Left kidney (tissue), 2 donors: ENCODE data around the gene SLC6A9. TPM values are rescaled to one million over a fixed set of nuclear protein-coding genes. Genes with fewer than 3 reads are reported as not detected.
A peak's percentile ranks its signal among the peaks of the same experiment; 100 is the strongest.

Source experiments
- DNase-seq: peaks from one replicate; pipeline ENCODE4 v3.0.0-alpha.2; 2013
- polyA plus RNA-seq: library from polyadenylated mRNA; unstranded; fragments of 120-200 nt; gene quantifications from one replicate; pipeline ENCODE4 v1.2.1, GENCODE V29; 2013; ENCODE audit not compliant: insufficient read length

The SLC6A9 gene
- polyA plus RNA-seq, 1 donor: 6.8 TPM

DNA sequence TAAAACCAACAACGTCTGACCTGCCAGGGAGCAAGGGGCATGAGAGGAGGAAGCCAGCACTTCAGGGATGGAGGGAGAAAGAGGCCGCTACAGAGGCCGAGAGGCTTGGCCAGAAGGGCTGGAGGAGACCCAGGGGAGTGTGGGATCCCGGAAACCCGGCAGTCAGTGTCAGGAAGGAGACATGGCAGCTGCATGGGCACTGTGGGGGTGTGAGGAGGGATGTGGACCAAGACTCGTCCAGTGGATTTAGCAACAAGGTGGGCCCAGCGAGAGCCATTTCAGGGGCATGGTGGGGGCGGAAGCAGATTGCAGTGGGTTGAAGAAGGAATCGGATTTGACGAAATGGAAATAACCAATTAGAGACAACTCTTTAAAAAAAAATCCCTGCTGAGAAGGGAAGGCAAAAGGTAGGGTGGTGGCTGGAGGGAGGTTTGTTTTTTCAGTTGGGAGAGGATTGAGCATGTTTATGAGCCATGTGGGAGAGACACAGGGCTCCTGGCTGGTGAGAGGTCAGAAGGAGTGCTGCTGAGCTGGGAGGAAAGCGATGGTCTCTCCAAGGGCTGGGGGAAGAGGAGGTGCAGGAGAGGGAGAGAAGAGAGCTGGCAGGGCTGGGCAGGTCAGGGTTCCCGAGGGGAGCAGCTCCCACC lies 47.9 kb downstream of the SLC6A9 start:
- DNase-seq: no peak

DNA sequence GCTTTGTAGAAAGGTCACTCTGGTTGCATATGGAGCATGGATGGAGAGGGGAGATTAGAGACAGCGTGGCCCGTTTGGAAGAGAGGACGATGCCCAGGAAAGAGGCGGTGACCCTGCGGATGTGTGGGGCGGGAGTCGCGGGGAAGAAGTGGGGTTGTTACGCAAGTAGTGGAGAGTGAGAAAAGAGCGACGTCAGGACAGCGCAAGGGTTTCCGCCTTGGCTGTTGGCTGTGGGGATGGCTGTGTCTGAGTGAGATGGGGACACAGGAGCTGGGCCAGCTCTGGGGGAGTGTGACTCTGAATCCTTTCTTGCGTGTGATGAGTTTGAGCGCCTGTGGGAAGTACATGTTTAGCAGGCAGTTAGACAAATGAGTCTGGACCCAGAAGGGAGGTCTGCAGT lies 48.5 kb downstream of the SLC6A9 start:
- no peak for DNase-seq

- no peak for DNase-seq
Observed at GRCh38 chr1:43982241-43982640, 49.0 kb downstream of the SLC6A9 start.

DNA sequence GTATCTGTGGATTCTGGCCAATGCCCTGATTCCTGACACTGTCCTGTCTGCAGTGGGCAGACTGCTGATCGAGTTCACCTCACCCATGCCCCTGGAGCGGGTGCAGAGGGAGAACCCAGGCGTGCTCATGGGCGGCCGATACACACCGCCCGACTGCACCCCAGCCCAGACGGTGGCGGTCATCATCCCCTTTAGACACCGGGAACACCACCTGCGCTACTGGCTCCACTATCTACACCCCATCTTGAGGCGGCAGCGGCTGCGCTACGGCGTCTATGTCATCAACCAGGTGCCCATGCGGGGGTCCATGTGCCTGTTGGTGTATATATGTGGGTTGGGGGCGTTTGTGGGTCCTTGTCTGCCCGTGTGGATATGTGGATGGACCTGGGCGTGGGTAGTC lies 49.6 kb downstream of the SLC6A9 start:
- DNase-seq: no peak

- DNase-seq: no peak
Observed at GRCh38 chr1:43981135-43981491, 50.1 kb downstream of the SLC6A9 start.

- DNase-seq: no peak
Observed at GRCh38 chr1:43980255-43981134, 50.8 kb downstream of the SLC6A9 start.

DNA sequence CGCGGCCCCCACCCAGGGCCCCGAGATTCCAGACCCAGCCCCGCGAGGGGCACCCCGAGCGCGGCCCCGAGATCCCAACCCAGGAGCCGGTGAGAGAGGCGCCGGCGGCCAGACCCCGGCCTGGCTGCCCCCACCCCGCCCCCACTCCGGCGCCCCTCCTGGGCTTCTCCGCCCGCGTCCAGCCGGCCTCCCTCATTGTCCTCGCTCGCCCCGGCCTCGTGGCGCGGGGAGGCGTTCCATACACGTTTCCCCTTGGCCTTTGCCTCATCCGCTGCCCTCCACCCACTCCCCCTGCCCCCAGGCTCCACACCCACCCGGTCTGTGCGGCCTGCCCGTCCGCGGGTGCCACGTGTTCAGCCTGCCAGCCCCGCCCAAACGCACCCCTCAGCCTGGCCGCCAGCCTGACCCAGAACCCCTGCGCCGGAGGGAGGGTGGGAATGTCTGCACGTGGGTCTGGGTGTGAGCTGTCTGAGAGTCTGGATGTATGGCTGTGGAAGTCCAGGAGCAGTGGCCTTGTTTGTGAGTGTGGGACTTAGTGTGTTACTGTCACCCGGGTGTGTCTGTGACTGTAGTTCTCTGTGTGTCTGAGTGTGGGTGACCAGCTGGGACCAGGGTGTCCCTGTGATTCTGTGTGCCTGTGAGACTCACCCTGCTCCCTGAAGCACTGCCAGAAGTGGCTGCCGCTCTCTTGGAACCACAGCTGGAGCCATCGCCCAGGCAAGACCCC lies 51.6 kb downstream of the SLC6A9 start:
- no peak for DNase-seq

DNA sequence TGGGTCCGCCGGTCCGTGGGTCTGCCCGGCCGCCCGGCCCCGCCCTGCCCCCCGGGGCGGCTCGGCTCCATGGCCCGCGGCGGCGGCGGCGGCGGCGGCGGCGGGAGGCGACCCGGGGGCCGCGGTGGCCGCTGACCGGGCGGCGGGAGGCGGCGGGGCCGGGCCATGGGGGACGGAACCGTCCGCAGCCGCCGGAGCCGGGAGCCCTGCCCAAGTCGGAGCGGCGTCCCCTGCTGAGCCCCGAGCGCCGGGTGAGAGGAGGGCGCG lies 52.1 kb downstream of the SLC6A9 start:
- no peak for DNase-seq

DNA sequence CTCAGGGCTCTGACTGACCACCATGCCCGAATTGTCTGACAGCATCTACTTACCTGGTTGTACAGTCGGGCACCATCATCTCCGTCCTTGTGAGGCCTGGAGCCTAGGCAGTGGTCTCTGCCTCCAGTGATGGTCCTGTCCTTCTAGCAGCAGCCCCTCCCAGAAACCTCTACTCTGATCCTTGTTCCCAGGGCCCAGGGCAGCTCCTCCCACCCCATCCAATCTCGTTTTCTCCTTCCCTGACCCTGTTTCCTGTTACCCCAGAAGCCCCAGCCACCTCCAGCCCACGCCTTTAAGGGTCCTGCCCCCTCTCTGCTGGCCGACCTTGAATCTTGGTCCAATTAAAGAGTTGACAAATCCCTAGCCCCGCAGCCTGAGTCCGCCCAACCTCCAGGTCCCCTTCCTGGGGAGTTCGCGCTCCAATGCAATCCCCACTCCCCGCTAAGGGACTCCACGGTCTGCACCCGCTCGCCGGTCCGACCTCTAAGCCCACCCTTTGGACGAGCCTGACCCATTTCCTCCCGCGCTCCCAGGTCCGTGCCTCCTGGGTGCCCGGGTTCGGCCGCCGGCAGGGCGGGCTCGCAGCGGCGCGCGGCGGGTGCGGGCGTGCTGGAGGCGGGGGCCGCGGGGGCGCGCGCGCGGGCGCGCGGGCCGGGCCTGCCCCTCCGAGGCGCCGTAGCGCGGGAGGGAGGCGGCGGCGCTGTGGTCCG lies 52.6 kb downstream of the SLC6A9 start, which contains the start of gene B4GALT2:
Gene B4GALT2, plus strand, starts transcription at position 660 of the 710 bp plus-strand sequence. CDS start 1,951 bp downstream, outside the sequence.
- DNase-seq: no peak

- no peak for DNase-seq
Observed at GRCh38 chr1:43978264-43978550, 53.1 kb downstream of the SLC6A9 start.

- no peak for DNase-seq
Observed at GRCh38 chr1:43977376-43978263, 53.6 kb downstream of the SLC6A9 start.

- no peak for DNase-seq
Observed at GRCh38 chr1:43976890-43977289, 54.4 kb downstream of the SLC6A9 start.

GRCh38 chr1:43976045-43976444 lies 55.2 kb downstream of the SLC6A9 start:
- no peak for DNase-seq

DNA sequence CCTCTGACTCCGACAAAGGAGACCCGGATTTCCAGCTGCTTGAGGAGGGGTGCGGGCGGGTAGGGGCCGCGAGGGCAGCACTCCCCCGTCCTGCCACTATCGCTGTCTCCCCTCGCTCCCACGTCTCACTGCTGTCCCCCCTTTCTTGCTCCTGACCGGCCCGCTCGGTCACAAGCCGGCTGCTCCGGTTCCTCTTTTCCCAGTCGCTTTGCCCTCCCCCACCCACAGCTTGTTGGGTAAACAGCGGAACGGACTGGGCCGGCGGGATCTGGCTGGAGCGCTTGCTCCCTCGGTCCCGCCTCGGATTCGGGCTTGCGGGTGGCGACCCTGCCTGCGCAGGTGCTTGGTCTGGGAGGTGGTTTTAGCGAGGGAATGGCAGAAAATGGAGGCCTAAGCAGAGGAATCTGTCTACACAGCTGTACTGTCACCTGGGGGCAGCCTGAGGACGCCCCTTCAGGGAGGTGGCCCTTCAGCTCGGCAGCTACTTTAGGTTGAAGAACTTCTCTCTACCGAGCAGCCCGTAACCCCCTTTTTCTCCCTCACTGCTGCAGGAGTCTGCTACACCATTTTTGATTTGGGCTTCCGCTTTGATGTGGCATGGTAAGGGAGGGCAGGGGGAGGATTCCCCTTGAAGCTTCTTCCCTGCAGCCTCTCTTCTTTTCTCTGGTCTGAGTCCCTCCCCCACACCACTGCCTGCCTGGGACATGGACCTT lies 55.9 kb downstream of the SLC6A9 start:
- DNase-seq: no peak

- peak; percentile 90 for DNase-seq
Observed at GRCh38 chr1:43974443-43975248, 56.6 kb downstream of the SLC6A9 start, which contains the start of gene ATP6V0B. TSS of gene ATP6V0B (plus strand) at chr1:43974960. CDS start at chr1:43975041, 81 bp downstream.

GRCh38 chr1:43973981-43974442 lies 57.2 kb downstream of the SLC6A9 start:
- DNase-seq: no peak

DNA sequence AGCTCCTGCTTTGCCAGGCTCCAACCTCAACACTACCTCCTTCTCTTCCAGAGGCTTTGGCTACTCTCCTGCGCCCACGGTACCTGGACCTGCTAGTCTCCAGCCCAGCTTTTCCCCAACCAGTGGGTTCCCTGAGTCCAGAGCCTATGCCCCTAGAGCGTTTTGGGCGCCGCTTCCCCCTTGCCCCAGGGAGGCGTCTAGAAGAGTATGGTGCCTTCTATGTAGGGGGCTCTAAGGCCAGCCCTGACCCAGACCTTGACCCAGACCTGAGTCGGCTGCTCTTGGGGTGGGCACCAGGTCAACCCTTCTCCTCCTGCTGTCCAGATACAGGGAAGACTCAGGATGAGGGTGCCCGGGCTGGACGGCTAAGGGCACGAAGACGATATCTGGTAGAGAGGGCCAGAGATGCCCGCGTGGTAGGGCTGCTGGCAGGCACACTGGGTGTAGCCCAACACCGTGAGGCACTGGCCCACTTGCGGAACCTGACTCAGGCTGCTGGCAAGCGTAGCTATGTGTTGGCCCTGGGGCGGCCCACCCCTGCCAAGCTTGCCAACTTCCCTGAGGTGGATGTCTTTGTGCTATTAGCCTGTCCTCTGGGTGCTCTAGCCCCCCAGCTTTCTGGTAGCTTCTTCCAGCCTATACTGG lies 59.8 kb downstream of the SLC6A9 start:
- no peak for DNase-seq

DNA sequence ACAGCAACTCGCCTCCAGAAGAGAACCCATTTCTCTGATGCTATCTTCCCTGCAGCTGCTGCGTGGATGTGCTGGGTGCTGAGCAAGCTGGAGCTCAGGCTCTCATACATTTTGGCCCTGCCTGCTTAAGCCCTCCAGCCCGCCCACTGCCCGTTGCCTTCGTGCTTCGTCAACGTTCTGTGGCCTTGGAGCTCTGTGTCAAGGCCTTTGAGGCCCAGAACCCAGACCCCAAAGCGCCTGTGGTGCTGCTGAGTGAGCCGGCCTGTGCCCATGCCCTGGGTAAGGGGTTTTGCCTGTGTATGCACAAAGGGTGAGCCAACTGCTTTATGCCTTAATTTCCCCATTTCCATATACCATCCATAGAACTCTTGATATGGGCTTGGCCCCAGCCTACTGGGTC lies 60.4 kb downstream of the SLC6A9 start:
- DNase-seq: no peak

DNA sequence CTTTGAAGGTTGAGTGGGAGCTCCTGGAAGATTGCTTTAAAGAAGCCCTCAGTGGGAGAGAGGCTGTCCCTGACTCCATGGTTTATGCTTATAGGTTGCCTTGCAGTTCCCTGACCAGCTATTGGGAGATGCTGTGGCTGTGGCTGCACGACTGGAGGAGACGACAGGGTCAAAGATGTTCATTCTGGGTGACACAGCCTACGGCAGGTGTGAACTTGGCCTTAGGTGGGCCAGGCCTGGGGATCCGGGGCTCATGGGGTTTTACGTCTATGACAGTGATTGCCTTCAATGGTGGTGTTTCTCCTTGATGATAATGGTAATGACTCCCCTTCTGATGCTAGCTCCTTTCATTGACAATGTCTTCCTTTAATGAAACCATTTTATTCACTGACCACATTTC lies 60.8 kb downstream of the SLC6A9 start:
- DNase-seq: no peak
